Measurements from ENCODE around the gene POLR3C.
"Not testable (repeated sequence)": the region's sequence is repeated elsewhere in the genome, so short reads cannot be mapped to it uniquely, and the experiment has no call there.

The POLR3C gene

GRCh38 chr1:145823565-145824498 lies at the start of gene POLR3C, which contains the start of gene RNF115:
TSS of gene POLR3C (plus strand) at chr1:145824200. CDS start at chr1:145825777, 1,577 bp downstream.
TSS of gene RNF115 (minus strand) at chr1:145824095. CDS start at chr1:145823873, 222 bp downstream.
- DNase-seq (ENCODE audit: low spot score): peak; percentile 89

DNA sequence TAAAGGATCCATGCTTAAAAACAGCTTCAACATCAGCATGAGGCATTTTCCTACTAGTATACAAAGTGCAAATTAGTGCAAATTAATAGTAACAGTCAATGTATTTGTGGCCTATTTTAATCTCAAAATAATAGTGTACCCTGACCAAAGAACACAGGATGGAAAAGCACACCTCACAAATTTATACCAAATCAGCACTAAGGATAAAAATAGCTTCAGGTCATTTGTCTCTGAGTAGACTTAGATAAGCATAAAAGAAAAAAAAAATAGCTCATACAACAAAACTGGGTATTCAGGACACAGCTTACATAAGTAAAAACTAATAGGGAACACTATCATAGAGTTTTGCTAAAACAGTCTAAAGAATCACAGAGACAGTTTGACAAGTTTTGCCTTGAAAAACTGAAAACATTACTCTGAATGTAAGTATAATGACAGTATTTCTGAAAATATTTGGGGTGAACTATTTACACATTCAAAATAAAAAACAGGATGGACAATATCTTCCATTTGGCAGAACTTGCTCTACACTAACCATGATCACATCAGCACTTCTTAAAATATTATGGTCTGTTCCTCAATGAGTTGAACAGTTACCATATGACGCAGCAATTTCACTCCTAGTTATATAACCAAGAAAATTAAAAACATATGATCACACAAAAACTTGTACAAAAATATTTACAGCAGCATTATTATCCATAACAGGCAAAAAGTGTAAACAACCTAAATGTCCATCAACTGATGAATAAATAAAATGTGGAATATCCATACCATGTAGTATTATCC lies 46.4 kb upstream of the POLR3C start:
- no peak for DNase-seq (ENCODE audit: low spot score)

GRCh38 chr1:145778146-145778540 lies 45.9 kb upstream of the POLR3C start:
- DNase-seq (ENCODE audit: low spot score): no peak

DNA sequence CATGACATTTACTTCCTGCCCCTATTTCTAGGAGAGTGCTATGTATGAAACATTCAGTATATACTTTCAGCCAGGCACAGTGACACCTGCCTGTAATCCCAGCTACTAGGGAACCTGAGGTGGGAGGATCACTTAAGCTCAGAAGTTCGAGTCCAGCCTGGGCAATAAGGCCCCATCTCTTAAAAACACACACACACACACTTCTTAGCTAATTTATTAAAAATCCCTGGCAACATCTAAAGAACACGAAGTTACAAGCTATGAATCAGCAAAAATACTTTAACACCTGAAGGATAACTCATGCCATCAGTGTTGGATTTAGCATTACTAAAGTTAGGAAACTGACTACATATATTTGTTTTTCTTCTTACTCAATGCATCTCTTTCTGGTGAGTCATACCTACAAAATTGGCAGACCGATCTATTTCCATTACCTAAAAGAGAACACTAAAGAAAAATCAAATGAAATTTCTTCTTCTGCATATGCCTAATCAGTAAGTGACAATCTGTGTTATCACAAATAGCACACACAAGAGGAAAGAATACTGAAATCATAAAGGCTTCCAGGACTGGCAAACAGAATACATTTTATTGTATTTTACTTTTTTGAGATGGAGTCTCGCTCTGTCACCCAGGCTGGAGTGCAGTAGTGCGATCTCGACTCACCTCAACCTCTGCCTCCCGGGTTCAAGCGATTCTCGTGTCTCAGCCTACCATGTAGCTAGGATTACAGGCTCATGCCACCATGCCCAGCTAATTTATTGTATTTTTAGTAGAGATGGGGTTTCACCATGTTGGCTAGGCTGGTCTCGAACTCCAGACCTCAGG lies 41.5 kb upstream of the POLR3C start:
- no peak for DNase-seq (ENCODE audit: low spot score)

DNA sequence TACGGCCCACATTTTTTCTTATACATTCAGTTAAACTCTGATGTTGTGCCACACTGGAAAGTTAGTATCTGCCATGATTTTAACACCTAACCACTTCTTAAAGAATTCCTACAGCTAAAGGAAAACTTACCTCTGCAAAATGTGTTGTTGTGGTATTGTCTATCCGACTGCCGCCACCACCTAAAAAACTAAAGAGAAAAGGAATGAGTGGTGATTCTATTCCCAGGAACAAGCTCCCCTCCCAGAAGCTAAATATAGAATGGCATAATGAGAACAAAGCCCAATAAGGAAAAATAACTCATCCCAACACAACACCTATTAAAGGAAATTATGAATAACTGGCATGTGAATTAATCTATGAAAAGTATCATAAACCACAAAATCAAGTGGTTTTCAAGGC lies 39.6 kb upstream of the POLR3C start:
- DNase-seq (ENCODE audit: low spot score): no peak

DNA sequence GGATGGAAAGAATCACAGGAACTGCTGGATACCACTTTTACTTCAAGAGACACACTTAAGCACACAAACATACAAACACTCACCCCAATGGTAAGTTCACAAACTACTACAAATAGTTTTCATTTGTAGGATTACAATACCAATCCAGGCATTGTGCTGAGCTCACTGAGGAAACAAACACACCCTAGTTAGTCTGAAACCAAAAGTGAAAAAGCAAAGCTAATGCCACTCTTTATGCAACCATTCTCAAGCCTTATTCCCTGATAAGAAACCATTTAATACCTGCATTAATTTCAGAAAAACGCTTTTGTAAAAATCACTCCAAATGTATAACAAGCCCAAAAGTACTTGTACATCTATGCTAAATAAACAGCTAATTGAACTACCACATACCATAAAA lies 38.5 kb upstream of the POLR3C start:
- no peak for DNase-seq (ENCODE audit: low spot score)

- DNase-seq (ENCODE audit: low spot score): peak; percentile 21
These were observed 37.7 kb upstream of the POLR3C start for GRCh38 chr1:145786271-145786670.

GRCh38 chr1:145788580-145788979 lies 35.4 kb upstream of the POLR3C start:
- DNase-seq (ENCODE audit: low spot score): no peak

DNA sequence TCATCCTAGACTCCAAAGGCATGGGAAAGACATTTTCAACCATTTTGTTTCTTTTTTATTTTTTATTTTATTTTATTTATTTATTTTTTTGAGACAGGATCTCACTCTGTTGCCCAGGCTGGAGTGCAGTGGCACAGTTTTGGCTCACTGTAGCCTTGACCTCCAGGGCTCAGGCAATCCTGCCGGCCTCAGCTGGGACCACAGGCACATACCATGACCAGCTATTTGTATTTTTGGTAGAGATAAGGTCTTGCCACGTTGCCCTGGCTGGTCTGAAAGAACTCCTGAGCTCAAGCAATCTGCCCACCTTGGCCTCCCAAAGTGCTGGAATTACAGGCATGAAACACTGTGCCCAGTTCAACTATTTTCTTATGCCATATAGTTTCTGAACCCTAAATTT lies 32.1 kb upstream of the POLR3C start:
- not testable (repeated sequence) for DNase-seq (ENCODE audit: low spot score)

DNA sequence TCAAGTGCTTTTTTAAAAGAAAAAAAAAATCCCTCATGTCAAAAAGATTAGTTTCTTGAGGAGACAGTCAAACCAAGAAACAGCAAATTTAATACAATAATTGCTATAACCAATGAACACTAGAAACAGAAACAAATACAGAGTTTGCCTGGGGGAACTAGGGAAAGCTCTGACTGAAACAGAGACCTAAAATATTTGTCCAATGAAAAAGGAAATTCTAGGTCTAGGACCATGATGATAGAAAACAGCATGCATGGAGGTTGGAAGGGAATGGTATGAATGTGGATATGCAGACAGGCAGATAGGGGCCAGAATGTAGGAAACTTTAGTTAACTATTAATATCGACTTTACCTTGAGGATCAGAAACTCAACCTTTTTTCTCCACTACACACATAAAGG lies 31.5 kb upstream of the POLR3C start:
- DNase-seq (ENCODE audit: low spot score): no peak

GRCh38 chr1:145795257-145795881 lies 28.6 kb upstream of the POLR3C start:
- no peak for DNase-seq (ENCODE audit: low spot score)

DNA sequence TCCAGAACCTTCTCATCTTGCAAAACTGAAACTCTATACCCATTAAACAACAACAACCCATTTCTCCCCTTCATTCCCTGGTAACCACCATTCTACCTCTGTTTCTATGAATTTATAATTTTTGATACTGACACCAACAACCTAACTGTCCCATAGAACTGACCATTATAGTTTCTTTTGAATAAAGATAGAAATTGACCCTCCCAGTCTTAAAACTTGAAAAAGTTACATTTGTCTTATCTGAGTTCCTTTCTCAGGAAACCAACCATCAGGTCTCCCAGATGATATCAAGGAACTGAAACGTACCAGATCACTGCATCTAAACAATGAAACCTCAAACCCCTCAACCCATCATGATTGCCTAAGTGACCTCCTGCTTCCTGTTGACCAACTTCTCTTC lies 27.2 kb upstream of the POLR3C start:
- DNase-seq (ENCODE audit: low spot score): no peak

- DNase-seq (ENCODE audit: low spot score): no peak
These were observed 24.2 kb upstream of the POLR3C start for GRCh38 chr1:145799806-145800205.

DNA sequence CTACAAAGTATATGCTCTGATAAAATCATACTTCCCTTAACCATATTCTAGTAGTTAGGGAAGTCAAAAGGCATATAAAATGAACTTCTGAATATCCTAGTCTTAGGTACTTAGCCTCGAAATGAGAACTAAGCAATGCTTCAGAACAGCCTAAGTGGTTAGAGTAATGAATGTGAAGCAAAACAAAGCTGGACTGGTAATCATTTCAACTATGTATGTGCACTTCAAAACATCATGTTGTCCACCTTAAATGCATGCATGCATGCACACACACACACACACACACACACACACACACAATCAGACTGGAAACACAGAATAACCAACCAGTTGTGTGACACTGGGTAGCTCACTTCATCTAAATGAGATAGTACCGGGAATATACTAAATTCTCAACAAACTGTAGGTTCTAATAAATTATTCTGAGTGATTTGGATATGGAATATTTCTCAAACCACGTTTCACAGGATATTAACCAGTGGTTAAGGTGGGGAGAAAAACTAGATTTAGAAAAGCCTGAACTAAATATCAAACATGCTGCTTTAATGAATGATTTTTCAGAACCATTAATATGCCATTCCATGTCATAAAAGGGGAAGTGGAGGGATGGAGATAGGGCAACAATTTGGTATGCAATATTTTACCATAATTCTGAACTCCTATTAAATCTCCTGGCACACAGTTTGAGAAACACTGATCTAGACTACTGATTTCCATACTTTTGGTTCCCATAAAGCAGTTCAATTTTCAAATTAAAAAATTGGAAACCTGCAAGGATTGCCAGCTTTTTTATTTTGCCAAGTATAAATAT lies 19.6 kb upstream of the POLR3C start:
- DNase-seq (ENCODE audit: low spot score): no peak

GRCh38 chr1:145805057-145805456 lies 18.9 kb upstream of the POLR3C start:
- no peak for DNase-seq (ENCODE audit: low spot score)

DNA sequence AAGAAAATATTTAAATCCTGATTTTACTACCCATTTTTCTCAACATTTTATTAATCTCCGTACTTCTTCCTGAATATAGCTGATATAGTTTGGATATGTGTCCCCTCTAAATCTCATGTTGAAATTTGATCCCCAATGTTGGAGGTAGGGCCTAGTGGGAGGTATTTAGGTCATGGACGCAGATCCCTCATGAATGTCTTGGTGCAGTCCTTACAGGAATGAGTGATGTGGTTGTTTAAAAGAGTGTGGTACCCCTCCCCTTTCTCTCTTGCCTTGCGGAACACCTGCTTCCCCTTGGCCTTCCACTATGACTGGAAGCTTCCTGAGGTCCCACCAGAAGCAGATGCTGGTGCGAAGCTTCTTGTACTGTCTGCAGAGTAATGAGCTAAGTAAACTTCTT lies 17.6 kb upstream of the POLR3C start:
- DNase-seq (ENCODE audit: low spot score): no peak

GRCh38 chr1:145806844-145807243 lies 17.2 kb upstream of the POLR3C start:
- no peak for DNase-seq (ENCODE audit: low spot score)

DNA sequence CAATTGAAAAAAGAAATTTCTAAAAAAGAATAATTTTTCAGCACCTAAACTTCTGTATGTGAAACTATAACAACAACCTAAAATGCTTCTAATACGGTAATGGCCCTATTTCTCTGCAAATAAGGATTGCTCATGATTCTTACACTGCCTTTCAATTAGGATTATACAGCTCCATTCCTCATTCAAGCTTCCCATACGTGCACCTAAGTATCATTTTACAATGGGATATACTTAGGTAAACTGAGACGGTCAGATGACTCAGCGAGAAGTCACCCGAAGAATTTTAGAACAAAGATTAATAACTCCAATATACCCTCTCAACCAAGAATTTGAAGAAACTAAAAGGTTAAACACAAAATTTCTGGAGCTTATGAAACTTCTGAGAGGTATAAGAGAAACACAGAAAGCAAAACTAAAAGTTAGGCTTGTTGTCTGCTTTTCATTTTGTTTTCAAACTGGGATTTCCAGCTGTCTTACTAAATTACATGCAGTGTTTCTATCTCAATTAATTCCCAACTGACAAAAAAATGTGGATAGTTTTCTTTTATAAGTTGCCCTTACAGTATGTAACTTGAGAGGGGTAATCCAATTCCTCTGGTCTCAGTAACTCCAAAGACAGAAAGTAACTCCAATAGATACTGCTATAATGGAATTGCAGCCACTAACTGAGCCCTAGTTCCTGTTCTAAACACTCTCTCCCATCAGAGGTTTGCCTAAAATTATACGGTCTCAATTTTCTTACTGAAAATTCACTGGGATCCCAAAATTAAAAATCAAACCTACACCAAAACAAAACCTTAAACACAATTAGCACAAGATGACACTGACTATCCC lies 10.8 kb upstream of the POLR3C start:
- DNase-seq (ENCODE audit: low spot score): not testable (repeated sequence)

DNA sequence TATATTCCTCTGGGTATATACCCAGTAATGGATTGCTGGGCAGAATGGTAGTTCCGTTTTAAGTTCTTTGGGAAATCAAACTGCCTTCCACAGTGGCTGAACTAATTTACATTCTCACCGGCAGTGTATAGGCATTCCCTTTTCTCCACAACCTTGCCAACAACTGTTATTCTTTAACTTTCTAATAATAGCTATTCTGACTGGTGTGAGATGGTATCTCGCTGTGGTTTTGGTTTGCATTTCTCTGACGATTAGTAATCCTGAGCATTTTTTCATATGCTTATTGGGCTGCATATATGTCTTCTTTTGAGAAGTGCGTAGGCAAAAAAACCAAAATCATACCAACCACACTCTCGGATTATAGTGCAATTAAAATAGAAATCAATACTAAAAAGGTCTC lies 5.9 kb upstream of the POLR3C start:
- not testable (repeated sequence) for DNase-seq (ENCODE audit: low spot score)
